Measurements from ENCODE around the gene TET3. TPM values are rescaled to one million over a fixed set of nuclear protein-coding genes. Genes with fewer than 3 reads are reported as not detected.

The TET3 gene
- total and polyA plus RNA-seq, 3 donors from 2014 or later: 4.3 to 12.2 (median 9.7) TPM

DNA sequence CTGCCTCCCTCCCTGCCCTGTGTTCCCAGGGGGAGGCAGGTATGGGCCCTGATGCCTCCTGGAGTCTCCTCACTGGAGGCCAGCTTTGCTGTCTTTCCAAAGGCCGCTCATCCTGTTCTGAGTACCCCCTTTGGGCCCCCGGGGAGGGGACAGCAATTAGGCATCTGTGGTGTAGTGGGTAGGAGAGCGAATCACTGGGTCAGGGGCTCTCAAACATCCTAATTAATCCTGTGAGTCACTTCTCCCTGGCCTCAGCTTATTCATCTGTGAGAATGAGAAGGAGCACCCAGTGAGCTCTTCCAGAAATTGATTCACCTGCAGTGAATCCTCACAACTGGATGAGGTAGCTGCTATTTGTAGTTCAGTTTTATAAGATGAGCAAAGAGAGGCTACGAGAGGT, 16.4 kb downstream of the TET3 start:
- TF ChIP-seq, protein P1, sequence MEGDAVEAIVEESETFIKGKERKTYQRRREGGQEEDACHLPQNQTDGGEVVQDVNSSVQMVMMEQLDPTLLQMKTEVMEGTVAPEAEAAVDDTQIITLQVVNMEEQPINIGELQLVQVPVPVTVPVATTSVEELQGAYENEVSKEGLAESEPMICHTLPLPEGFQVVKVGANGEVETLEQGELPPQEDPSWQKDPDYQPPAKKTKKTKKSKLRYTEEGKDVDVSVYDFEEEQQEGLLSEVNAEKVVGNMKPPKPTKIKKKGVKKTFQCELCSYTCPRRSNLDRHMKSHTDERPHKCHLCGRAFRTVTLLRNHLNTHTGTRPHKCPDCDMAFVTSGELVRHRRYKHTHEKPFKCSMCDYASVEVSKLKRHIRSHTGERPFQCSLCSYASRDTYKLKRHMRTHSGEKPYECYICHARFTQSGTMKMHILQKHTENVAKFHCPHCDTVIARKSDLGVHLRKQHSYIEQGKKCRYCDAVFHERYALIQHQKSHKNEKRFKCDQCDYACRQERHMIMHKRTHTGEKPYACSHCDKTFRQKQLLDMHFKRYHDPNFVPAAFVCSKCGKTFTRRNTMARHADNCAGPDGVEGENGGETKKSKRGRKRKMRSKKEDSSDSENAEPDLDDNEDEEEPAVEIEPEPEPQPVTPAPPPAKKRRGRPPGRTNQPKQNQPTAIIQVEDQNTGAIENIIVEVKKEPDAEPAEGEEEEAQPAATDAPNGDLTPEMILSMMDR (IDR thresholded peaks at IDR 0.05): no peak
- no peak for TF ChIP-seq POLR2A (IDR thresholded peaks at IDR 0.05)
- Histone ChIP-seq H3K27me3 (no peaks in the 10 kb centered on the region), H3K9me3 (no peaks in the 10 kb centered on the region), H3K4me3 (no peak overlapping the region), H3K27ac (no peak overlapping the region), H3K4me1 (peaks cover 36% of the 10 kb centered on the region), H3K36me3 (ENCODE audit: low read depth, missing control alignments) (no peaks in the 10 kb centered on the region)
- no peak for DNase-seq
- intact Hi-C loops (cut with DNase I; ENCODE audit: low total_unique reads): no loop called here
- WGBS, 2 donors: 75 to 78% methylated on average over 4 of the region's 4 CpGs

DNA sequence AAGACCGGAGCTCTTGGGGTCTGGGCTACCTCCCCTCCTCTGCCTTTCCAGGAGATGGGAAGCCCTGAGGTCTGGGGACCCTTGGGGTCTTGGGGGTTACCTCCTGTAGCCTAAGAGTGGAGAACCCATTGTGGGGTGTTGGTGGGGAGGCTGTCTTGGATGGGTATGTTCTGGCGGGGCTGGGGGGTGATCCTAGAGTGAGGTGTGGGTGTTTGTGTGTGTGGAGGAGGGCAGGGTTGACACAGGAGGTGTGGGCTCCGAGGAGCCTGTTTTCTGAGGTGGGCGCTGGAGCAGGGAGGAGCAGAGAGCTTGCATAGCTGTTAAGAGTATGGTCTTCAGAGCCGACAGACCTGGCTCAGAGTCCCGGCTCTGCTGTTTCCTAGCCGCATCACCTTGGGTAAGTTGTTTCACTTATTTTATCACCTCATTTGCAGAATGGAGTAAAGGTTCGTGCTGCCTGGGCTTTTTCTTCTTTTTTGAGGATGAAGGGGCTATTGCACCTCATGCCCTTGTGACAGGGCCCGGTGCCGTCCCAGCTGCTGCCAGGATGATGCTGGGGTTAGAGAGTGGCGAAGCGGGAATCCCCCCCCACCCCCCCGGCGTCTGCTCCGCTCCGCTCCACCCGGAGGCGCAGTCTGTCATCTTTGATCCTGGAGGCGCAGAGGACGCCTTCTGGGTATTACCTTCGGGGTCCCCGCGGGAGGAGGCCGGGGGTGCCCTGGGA, 17.2 kb downstream of the TET3 start:
- TF ChIP-seq, protein P1 (IDR thresholded peaks at IDR 0.05): no peak
- no peak for TF ChIP-seq POLR2A (IDR thresholded peaks at IDR 0.05)
- Histone ChIP-seq H3K36me3 (ENCODE audit: low read depth, missing control alignments) (no peaks in the 10 kb centered on the region), H3K27me3 (no peaks in the 10 kb centered on the region), H3K9me3 (no peaks in the 10 kb centered on the region), H3K4me3 (peak overlapping the region; percentile 55 to 70), H3K4me1 (peaks cover 45% of the 10 kb centered on the region), H3K27ac (no peak overlapping the region)
- no peak for DNase-seq
- WGBS, 2 donors: 14 to 25% methylated on average over 11 to 17 of the region's 24 CpGs
- intact Hi-C loops (cut with DNase I; ENCODE audit: low total_unique reads): no loop called here

DNA sequence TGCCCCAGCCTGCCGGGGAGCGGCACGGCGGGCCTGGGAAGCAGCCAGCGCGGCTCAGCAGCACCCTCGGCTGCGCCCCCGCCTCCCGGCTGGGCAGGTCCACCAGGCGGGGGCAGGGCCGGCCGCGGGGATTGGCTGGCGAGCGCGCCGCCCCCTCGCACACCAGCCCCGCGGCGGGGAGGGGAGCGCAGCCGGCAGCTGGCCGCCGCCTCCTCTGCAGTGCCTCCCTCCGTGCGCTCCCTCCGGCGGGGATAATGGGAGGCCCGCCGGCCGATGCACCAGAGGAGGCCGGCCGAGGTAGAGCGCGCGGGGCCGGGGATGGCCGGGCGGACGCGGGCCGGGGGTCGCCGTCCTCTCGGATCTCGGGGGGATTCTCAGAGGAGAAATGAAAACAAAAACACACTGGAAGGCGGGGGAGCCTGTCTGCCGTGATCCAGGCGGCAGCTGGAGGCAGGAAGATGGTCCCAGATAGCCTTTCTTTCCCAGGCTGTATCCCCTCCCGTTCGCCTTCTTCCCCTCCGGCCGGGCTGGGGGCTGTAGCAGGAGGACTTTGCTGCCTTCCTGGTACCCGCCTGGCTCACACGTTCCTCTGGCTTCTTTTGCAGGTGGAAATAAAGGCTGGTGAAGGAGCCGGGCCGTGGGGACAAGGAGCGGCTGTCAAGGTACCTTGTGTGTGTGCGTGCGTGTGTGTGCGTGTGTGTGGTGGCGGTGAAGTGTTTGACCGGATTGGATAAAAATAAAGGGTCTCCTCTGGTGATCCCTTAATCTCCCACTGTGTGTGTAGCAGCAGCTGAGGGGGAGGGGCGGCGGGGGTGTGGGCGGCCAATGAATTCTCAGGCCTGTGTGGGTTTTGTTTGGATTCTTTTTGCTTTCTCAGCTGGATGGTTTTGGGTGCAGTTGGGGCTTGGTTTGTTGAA, 18.1 kb downstream of the TET3 start:
- TF ChIP-seq POLR2A (IDR thresholded peaks at IDR 0.05): peak; percentile 34
- TF ChIP-seq, protein P1 (IDR thresholded peaks at IDR 0.05): no peak
- no peaks in the 10 kb centered on the region for H3K9me3 ChIP-seq
- H3K4me1 ChIP-seq: peaks cover 45% of the 10 kb centered on the region
- peak overlapping the region in 1 of 2 donors; percentile 61 for H3K27ac ChIP-seq
- intact Hi-C loops (cut with DNase I; ENCODE audit: low total_unique reads): no loop called here
- no peaks in the 10 kb centered on the region for H3K27me3 ChIP-seq
- no peaks in the 10 kb centered on the region for H3K36me3 ChIP-seq (ENCODE audit: low read depth, missing control alignments)
- WGBS, 2 donors: 1% methylated on average over 17 to 62 of the region's 68 CpGs
- peak; percentile 88 for DNase-seq
- H3K4me3 ChIP-seq: peak overlapping the region; percentile 55 to 70

- intact Hi-C loops (cut with DNase I; ENCODE audit: low total_unique reads): no loop called here
- no peaks in the 10 kb centered on the region for H3K36me3 ChIP-seq (ENCODE audit: low read depth, missing control alignments)
- WGBS, 2 donors: 17 to 24% methylated on average over 16 of the region's 16 CpGs
- H3K4me1 ChIP-seq: peaks cover 45% of the 10 kb centered on the region
- H3K27me3 ChIP-seq: no peaks in the 10 kb centered on the region
- DNase-seq: no peak
- no peak overlapping the region for H3K27ac ChIP-seq
- H3K9me3 ChIP-seq: no peaks in the 10 kb centered on the region
- peak overlapping the region in 1 of 2 donors; percentile 55 for H3K4me3 ChIP-seq
- TF ChIP-seq, protein P1 (IDR thresholded peaks at IDR 0.05): no peak
- no peak for TF ChIP-seq POLR2A (IDR thresholded peaks at IDR 0.05)
Measured at GRCh38 chr2:74003494-74004211, 18.9 kb downstream of the TET3 start.

All from testis (tissue), 3 donors.